Measurements from ENCODE around the gene BMP6. TPM values are rescaled to one million over a fixed set of nuclear protein-coding genes. Genes with fewer than 3 reads are reported as not detected.

The BMP6 gene
- total RNA-seq, 1 donor from 2014 or later = not detected

- H3K4me3 Mint-ChIP-seq (ENCODE audit: unreplicated experiment) = no peak overlapping the region
- H3K27ac Mint-ChIP-seq (ENCODE audit: unreplicated experiment) = no peak overlapping the region
- H3K4me1 Mint-ChIP-seq (ENCODE audit: unreplicated experiment) = no peaks in the 10 kb centered on the region
- no peaks in the 10 kb centered on the region for H3K9me3 Mint-ChIP-seq (ENCODE audit: unreplicated experiment)
- TF ChIP-seq, protein P1, sequence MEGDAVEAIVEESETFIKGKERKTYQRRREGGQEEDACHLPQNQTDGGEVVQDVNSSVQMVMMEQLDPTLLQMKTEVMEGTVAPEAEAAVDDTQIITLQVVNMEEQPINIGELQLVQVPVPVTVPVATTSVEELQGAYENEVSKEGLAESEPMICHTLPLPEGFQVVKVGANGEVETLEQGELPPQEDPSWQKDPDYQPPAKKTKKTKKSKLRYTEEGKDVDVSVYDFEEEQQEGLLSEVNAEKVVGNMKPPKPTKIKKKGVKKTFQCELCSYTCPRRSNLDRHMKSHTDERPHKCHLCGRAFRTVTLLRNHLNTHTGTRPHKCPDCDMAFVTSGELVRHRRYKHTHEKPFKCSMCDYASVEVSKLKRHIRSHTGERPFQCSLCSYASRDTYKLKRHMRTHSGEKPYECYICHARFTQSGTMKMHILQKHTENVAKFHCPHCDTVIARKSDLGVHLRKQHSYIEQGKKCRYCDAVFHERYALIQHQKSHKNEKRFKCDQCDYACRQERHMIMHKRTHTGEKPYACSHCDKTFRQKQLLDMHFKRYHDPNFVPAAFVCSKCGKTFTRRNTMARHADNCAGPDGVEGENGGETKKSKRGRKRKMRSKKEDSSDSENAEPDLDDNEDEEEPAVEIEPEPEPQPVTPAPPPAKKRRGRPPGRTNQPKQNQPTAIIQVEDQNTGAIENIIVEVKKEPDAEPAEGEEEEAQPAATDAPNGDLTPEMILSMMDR (IDR thresholded peaks at IDR 0.05) = no peak
- peaks cover 3% of the 10 kb centered on the region for H3K27me3 Mint-ChIP-seq (ENCODE audit: unreplicated experiment)
- no peaks in the 10 kb centered on the region for H3K36me3 Mint-ChIP-seq (ENCODE audit: unreplicated experiment)
- no peak for DNase-seq (ENCODE audit: extremely low spot score, unreplicated experiment)
Measured at GRCh38 chr6:7805078-7805849, 79.4 kb downstream of the BMP6 start.

GRCh38 chr6:7805850-7806214 is 79.9 kb downstream of the BMP6 start:
- no peaks in the 10 kb centered on the region for H3K4me1 Mint-ChIP-seq (ENCODE audit: unreplicated experiment)
- no peak overlapping the region for H3K27ac Mint-ChIP-seq (ENCODE audit: unreplicated experiment)
- TF ChIP-seq, protein P1 (IDR thresholded peaks at IDR 0.05) = no peak
- no peaks in the 10 kb centered on the region for H3K36me3 Mint-ChIP-seq (ENCODE audit: unreplicated experiment)
- DNase-seq (ENCODE audit: extremely low spot score, unreplicated experiment) = no peak
- H3K27me3 Mint-ChIP-seq (ENCODE audit: unreplicated experiment) = no peaks in the 10 kb centered on the region
- no peaks in the 10 kb centered on the region for H3K9me3 Mint-ChIP-seq (ENCODE audit: unreplicated experiment)
- H3K4me3 Mint-ChIP-seq (ENCODE audit: unreplicated experiment) = no peak overlapping the region

DNA sequence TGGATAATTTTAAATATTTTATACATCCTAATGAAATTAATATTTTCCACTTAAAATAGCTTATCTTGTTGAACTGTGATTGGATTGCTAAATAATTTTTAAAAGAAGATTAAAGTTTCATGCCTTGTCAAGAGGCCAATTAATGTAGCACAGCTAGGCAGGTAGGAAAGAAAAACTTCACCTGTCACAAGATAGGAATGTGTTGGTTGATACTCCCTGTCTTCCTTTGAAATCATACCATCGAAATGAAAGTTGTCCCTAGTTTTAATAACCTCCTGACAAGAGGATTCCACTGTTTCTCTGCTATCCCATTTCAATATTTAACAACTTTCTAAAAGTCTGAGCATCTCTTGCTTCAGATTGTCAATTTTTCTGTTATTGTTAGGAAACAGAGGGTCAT is 80.8 kb downstream of the BMP6 start:
- TF ChIP-seq, protein P1 (IDR thresholded peaks at IDR 0.05) = no peak
- H3K9me3 Mint-ChIP-seq (ENCODE audit: unreplicated experiment) = no peaks in the 10 kb centered on the region
- no peaks in the 10 kb centered on the region for H3K4me1 Mint-ChIP-seq (ENCODE audit: unreplicated experiment)
- no peaks in the 10 kb centered on the region for H3K36me3 Mint-ChIP-seq (ENCODE audit: unreplicated experiment)
- peaks cover 4% of the 10 kb centered on the region for H3K27me3 Mint-ChIP-seq (ENCODE audit: unreplicated experiment)
- H3K27ac Mint-ChIP-seq (ENCODE audit: unreplicated experiment) = no peak overlapping the region
- H3K4me3 Mint-ChIP-seq (ENCODE audit: unreplicated experiment) = no peak overlapping the region
- DNase-seq (ENCODE audit: extremely low spot score, unreplicated experiment) = no peak

DNA sequence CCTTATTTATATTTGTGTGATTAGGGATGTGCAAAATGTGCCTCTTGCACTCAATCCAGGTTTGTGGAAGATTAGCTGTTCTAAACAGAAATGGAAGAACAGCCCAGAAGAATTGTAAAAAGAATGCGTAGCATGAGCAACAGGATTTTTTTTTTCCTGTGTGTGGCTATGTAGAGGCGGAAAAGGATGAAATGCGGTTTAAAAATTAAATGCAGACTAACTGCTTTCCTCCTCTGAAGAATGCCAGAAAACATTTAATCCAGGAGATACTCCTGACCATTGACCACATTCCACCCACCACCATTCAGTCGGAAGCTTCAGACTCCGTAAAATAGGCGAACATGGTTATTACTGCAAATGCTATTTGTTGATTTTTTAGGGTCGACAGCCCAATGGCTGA is 83.4 kb downstream of the BMP6 start:
- Mint-ChIP-seq H3K27me3 (ENCODE audit: unreplicated experiment) (peaks cover 7% of the 10 kb centered on the region), H3K9me3 (ENCODE audit: unreplicated experiment) (no peaks in the 10 kb centered on the region), H3K4me3 (ENCODE audit: unreplicated experiment) (no peak overlapping the region), H3K27ac (ENCODE audit: unreplicated experiment) (no peak overlapping the region), H3K4me1 (ENCODE audit: unreplicated experiment) (no peaks in the 10 kb centered on the region), H3K36me3 (ENCODE audit: unreplicated experiment) (no peaks in the 10 kb centered on the region)
- TF ChIP-seq, protein P1 (IDR thresholded peaks at IDR 0.05) = no peak
- DNase-seq (ENCODE audit: extremely low spot score, unreplicated experiment) = no peak

- DNase-seq (ENCODE audit: extremely low spot score, unreplicated experiment) = no peak
- H3K27ac Mint-ChIP-seq (ENCODE audit: unreplicated experiment) = no peak overlapping the region
- H3K9me3 Mint-ChIP-seq (ENCODE audit: unreplicated experiment) = no peaks in the 10 kb centered on the region
- TF ChIP-seq, protein P1 (IDR thresholded peaks at IDR 0.05) = no peak
- no peak overlapping the region for H3K4me3 Mint-ChIP-seq (ENCODE audit: unreplicated experiment)
- peaks cover 7% of the 10 kb centered on the region for H3K27me3 Mint-ChIP-seq (ENCODE audit: unreplicated experiment)
- no peaks in the 10 kb centered on the region for H3K36me3 Mint-ChIP-seq (ENCODE audit: unreplicated experiment)
- no peaks in the 10 kb centered on the region for H3K4me1 Mint-ChIP-seq (ENCODE audit: unreplicated experiment)
Measured at GRCh38 chr6:7811441-7811840, 85.5 kb downstream of the BMP6 start.
